ENCODE measurements around the gene KPNB1. TPM values are rescaled to one million over a fixed set of nuclear protein-coding genes. Genes with fewer than 3 reads are reported as not detected.

Gene KPNB1
- total and polyA plus RNA-seq, 2 of the 8 experiments (the other 6 are each of a cell fraction or from before 2014, with no cell fraction given) = 171 to 625 TPM

- peak; percentile 25 for TF ChIP-seq EZH2 (IDR thresholded peaks at IDR 0.05; ENCODE audit: low read depth, low read length, severe bottlenecking)
Measured at GRCh38 chr17:47695429-47696376, 46.0 kb downstream of the KPNB1 start (continued).
